Endothelial cell (in vitro differentiated cells): Measurements from ENCODE around the gene THBS4. TPM values are rescaled to one million over a fixed set of nuclear protein-coding genes. Genes with fewer than 3 reads are reported as not detected.

Experiments
- DNase-seq: peaks from one replicate; pipeline ENCODE4 v3.0.0; 2021; ENCODE audit warnings: low spot score
- H3K27ac Mint-ChIP-seq: one replicate; pipeline ENCODE4 v1.8.0; 2021; ENCODE audit warnings: mixed read lengths, inconsistent platforms; ENCODE audit not compliant: unreplicated experiment
- H3K27me3 Mint-ChIP-seq: one replicate; pipeline ENCODE4 v1.8.0; 2021; ENCODE audit warnings: mild to moderate bottlenecking, moderate library complexity, mixed read lengths, inconsistent platforms; ENCODE audit not compliant: unreplicated experiment
- H3K36me3 Mint-ChIP-seq: one replicate; pipeline ENCODE4 v1.8.0; 2021; ENCODE audit warnings: mild to moderate bottlenecking, low read depth, mixed read lengths, inconsistent platforms; ENCODE audit not compliant: unreplicated experiment
- H3K4me1 Mint-ChIP-seq: one replicate; pipeline ENCODE4 v1.8.0; 2021; ENCODE audit warnings: mild to moderate bottlenecking, mixed read lengths, inconsistent platforms; ENCODE audit not compliant: unreplicated experiment
- H3K4me3 Mint-ChIP-seq: one replicate; pipeline ENCODE4 v1.8.0; 2021; ENCODE audit warnings: mild to moderate bottlenecking, mixed read lengths, inconsistent platforms; ENCODE audit not compliant: unreplicated experiment
- H3K9me3 Mint-ChIP-seq: one replicate; pipeline ENCODE4 v1.8.0; 2021; ENCODE audit warnings: mixed read lengths, inconsistent platforms; ENCODE audit not compliant: unreplicated experiment
- total RNA-seq: library from RNA; stranded (reverse); fragmentation: NEBNext Ultra II Directional; extraction: Animal tissue kit (Norgen Biotek cat#: 25700); gene quantifications from one replicate; pipeline ENCODE4 v1.2.1, GENCODE V29; 2021; ENCODE audit not compliant: unreplicated experiment
- TF ChIP-seq, protein P1 (sequence below): fragments of 200-600 bp; sonication (generic); IDR thresholded peaks from one replicate; pipeline ENCODE4 v1.5.0; 2021; ENCODE audit warnings: antibody characterized with exemption; ENCODE audit not compliant: unreplicated experiment

The THBS4 gene
- total RNA-seq, 1 donor from 2014 or later: 3.0 TPM

DNA sequence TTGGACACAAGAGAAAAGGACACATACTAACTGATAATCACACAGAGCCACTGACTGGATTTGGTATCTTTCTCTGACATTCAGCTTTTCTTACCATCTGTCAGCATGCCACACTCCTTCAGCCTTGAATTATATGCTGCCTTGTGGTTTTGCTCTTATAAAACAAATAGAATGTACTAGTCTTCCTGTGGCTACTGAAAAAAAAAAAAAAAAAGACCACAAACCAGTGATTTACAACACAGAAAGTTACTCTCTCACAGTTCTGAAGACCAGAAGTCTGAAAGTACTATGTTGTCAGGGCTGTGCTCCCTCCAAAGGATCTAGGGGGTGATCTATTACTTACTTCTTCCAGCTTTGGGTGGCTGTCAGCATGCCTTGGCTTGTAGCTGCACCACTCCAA, 82.3 kb downstream of the THBS4 start:
- H3K36me3 Mint-ChIP-seq: peaks cover 10% of the 10 kb centered on the region
- no peak overlapping the region for H3K27ac Mint-ChIP-seq
- TF ChIP-seq, protein P1, sequence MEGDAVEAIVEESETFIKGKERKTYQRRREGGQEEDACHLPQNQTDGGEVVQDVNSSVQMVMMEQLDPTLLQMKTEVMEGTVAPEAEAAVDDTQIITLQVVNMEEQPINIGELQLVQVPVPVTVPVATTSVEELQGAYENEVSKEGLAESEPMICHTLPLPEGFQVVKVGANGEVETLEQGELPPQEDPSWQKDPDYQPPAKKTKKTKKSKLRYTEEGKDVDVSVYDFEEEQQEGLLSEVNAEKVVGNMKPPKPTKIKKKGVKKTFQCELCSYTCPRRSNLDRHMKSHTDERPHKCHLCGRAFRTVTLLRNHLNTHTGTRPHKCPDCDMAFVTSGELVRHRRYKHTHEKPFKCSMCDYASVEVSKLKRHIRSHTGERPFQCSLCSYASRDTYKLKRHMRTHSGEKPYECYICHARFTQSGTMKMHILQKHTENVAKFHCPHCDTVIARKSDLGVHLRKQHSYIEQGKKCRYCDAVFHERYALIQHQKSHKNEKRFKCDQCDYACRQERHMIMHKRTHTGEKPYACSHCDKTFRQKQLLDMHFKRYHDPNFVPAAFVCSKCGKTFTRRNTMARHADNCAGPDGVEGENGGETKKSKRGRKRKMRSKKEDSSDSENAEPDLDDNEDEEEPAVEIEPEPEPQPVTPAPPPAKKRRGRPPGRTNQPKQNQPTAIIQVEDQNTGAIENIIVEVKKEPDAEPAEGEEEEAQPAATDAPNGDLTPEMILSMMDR: no peak
- DNase-seq: no peak
- no peak overlapping the region for H3K4me3 Mint-ChIP-seq
- peaks cover 3% of the 10 kb centered on the region for H3K27me3 Mint-ChIP-seq
- no peaks in the 10 kb centered on the region for H3K9me3 Mint-ChIP-seq
- no peaks in the 10 kb centered on the region for H3K4me1 Mint-ChIP-seq

DNA sequence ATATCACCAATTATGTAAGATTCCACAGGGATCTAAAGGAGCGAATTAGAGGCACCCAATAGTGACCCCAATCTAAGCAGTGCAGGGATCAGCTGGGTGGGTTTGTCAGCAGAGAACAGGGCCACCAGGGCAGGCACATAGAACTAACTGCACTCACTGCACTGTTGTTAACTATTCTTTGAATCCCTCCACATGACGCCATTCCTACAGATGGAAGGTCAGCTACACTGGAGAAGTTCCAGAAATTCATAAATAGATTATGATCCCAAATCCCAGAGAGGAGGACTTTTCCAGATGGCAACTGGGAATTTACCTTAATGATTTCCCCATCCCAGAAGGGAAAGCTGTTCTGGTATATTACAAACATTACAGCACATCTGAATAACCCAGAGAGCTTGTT, 84.2 kb downstream of the THBS4 start:
- H3K27me3 Mint-ChIP-seq: no peaks in the 10 kb centered on the region
- TF ChIP-seq, protein P1: no peak
- no peak for DNase-seq

DNA sequence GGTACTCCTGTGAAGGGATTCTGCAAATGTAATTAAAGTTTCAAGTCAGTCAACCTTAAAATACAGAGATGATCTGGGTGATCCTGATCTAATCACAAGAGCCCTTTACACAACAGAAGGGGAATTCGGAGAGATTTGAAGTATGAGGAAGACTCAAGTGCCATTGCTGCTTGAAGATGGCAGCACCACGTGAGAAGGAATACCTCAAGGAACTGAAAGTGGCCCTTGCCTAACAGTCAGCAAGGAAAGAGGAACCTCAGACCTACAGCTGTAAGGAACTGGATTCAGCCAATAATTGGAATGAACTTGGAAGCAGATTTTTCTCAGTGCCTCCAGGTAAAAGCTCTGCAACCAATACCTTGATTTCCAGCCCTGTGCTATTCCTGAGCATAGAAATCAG, 87.4 kb downstream of the THBS4 start:
- Mint-ChIP-seq H3K4me1 (no peaks in the 10 kb centered on the region), H3K27ac (no peak overlapping the region), H3K9me3 (no peaks in the 10 kb centered on the region), H3K36me3 (peaks cover 4% of the 10 kb centered on the region), H3K4me3 (no peak overlapping the region), H3K27me3 (no peaks in the 10 kb centered on the region)
- TF ChIP-seq, protein P1: no peak
- no peak for DNase-seq

More for the DNA sequence above, 84.2 kb downstream of the THBS4 start:
- Mint-ChIP-seq H3K27ac (no peak overlapping the region), H3K36me3 (peaks cover 9% of the 10 kb centered on the region), H3K4me1 (no peaks in the 10 kb centered on the region), H3K4me3 (no peak overlapping the region), H3K9me3 (no peaks in the 10 kb centered on the region)

DNA sequence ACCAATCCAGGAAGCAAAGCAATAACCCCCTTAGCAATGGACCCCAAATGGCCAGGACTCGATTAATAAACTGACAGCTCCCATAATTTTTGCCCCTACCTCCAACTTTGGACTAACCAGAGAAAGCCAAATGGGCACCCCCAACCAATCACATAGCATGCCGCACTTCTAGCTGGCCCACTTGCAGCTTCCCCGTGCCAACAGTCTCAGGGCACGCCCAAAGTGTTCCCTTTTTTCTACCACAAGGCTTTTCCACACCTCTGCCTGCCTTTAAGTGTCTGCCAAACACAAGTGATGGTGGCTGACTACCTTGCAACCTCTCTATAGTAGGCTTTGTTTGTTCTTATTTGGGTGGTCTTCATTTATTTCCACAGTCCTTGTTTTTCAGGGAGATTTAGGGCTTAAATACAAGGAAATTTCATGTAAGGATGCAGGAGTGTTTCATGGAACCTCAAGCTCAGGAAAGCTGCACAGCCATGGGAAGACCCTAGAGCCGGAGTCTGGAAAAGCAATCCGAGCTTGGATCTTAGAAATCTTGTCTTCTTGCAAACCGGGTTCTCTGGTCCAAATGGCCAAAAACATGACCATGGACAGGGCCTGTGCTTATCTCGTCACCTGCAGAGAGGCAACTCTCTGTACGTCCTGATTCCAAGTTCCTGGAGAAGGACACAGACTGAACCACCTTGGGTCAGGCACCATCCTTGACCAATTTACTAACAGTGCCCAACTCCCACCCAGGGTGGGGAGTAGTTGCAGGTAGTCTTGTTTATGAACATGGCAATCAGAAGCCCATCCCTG, 89.2 kb downstream of the THBS4 start:
- peaks cover 13% of the 10 kb centered on the region for H3K4me1 Mint-ChIP-seq
- H3K9me3 Mint-ChIP-seq: no peaks in the 10 kb centered on the region

More for the DNA sequence above, 89.2 kb downstream of the THBS4 start:
- TF ChIP-seq, protein P1: no peak
- no peak for DNase-seq
- Mint-ChIP-seq H3K27ac (no peak overlapping the region), H3K36me3 (peaks cover 4% of the 10 kb centered on the region), H3K27me3 (no peaks in the 10 kb centered on the region), H3K4me3 (no peak overlapping the region)
